Thyroid gland (tissue), 4 donors: ENCODE data around the gene ACSL1. TPM values are rescaled to one million over a fixed set of nuclear protein-coding genes. Genes with fewer than 3 reads are reported as not detected.
"Not testable (repeated sequence)": the region's sequence is repeated elsewhere in the genome, so short reads cannot be mapped to it uniquely, and the experiment has no call there.

ENCODE experiments used
- DNase-seq, 2 donors: peaks; one replicate each; pipeline ENCODE4 v3.0.0-alpha.2; 2019
- H3K27ac ChIP-seq, 3 donors: fragments of 200-600 bp; sonication (generic); 1 replicate in 2 of 3; 2 replicates in 1 of 3; pipeline ENCODE4 v1.5.1; 2016 to 2019; ENCODE audit warnings: mild to moderate bottlenecking in 1 of 3, moderate library complexity in 1 of 3
- H3K27me3 ChIP-seq: fragments of 200-600 bp; sonication (generic); one replicate; pipeline ENCODE4 v1.5.1; 2019
- H3K36me3 ChIP-seq, 2 donors: fragments of 200-600 bp; sonication (generic); one replicate each; pipeline ENCODE4 v1.5.1; 2016 to 2019
- H3K4me1 ChIP-seq, 2 donors: fragments of 200-600 bp; sonication (generic); one replicate each; pipeline ENCODE4 v1.5.1; 2017 to 2019
- H3K4me3 ChIP-seq, 3 donors: fragments of 200-600 bp; sonication (generic); replicated peaks in 1 of 3; 1 replicate in 2 of 3; 2 replicates in 1 of 3; pipeline ENCODE4 v1.5.1; 2016; ENCODE audit warnings: mild to moderate bottlenecking in 1 of 3
- H3K9me3 ChIP-seq: fragments of 200-600 bp; sonication (generic); one replicate; pipeline ENCODE4 v1.5.1; 2017
- CTCF ChIP-seq, 6 experiments: fragments of 200-600 bp in 3 of 6; fragments of 450-650 bp in 3 of 6; sonication (generic) in 3 of 6; IDR thresholded peaks; one replicate each; pipeline ENCODE4 v1.5.1; 2016 to 2019; ENCODE audit warnings: antibody characterized with exemption in 6 of 6, mild to moderate bottlenecking in 2 of 6, inconsistent platforms in 1 of 6, moderate library complexity in 1 of 6
- POLR2A ChIP-seq, 2 donors: fragments of 450-650 bp; IDR thresholded peaks; one replicate each; pipeline ENCODE4 v1.6.1; 2017; ENCODE audit warnings: antibody characterized with exemption in 2 of 2, mild to moderate bottlenecking in 2 of 2, moderate library complexity in 1 of 2
- WGBS, 2 donors: methylation state at CpG; one replicate each; pipeline ENCODE4 v1.1.5; 2017; 5-methylcytosine and 5-hydroxymethylcytosine counted together
- intact Hi-C: fragments of 100-400 bp; cut with DNase I; formaldehyde crosslinking; loops from one replicate; pipeline ENCODE4 v1.15.1; 2023
- total RNA-seq, 4 donors: library from RNA; depleted of rRNA; stranded (reverse); fragments of >200 nt; gene quantifications; one replicate each; pipeline ENCODE4 v1.2.3, GENCODE V29; 2016

The ACSL1 gene
- total RNA-seq, 4 donors from 2014 or later, result 78.2 to 163 (median 112) TPM

GRCh38 chr4:184844742-184845141 lies 19.0 kb upstream of the ACSL1 start:
- whole genome bisulfite sequencing, 2 donors, result 71 to 82% methylated on average over 1 of the region's 1 CpG
- H3K36me3 ChIP-seq, result no peaks in the 10 kb centered on the region
- intact Hi-C loops, result no loop called here
- no peak overlapping the region for H3K4me3 ChIP-seq
- DNase-seq, result no peak
- H3K4me1 ChIP-seq, result no peaks in the 10 kb centered on the region
- no peak overlapping the region for H3K27ac ChIP-seq
- TF ChIP-seq CTCF (IDR thresholded peaks at IDR 0.05) (no peak), POLR2A (IDR thresholded peaks at IDR 0.05) (no peak)
- no peaks in the 10 kb centered on the region for H3K27me3 ChIP-seq
- H3K9me3 ChIP-seq, result no peaks in the 10 kb centered on the region

DNA sequence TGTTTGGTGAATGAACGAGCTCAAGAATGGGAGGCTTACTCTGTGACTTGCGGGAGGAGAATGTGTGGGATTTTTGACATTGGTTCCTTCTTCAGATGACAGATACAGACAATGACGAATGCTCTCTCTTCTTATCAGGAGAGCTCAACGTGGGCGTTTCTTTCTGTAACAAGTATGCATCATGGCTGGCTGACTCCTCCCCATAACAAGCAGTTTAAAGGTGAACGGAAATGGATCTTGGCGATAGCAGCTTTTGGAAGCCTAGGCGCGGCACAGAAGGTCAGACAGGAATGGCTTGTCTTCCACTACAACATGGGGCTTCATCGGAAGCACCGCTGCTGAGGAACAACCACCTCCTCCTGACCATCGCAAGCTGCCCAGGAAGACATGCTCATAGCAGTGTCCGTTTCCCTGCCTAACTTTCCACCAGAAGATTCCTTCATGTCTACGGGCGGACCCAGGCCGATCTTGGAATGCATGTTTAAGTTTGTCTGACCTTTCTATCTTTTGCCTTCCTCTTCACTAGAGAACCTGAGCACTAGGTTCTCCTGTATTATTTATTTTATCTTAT lies 18.3 kb upstream of the ACSL1 start:
- H3K36me3 ChIP-seq, result no peaks in the 10 kb centered on the region
- H3K27ac ChIP-seq, result no peak overlapping the region
- no peak for DNase-seq
- no peak overlapping the region for H3K4me3 ChIP-seq
- H3K9me3 ChIP-seq, result no peaks in the 10 kb centered on the region
- H3K27me3 ChIP-seq, result no peaks in the 10 kb centered on the region
- no peaks in the 10 kb centered on the region for H3K4me1 ChIP-seq
- intact Hi-C loops, result no loop called here
- 85 to 88% methylated on average over 16 of the region's 16 CpGs for WGBS, 2 donors
- TF ChIP-seq CTCF (IDR thresholded peaks at IDR 0.05) (no peak), POLR2A (IDR thresholded peaks at IDR 0.05) (no peak)

GRCh38 chr4:184839075-184839399 lies 13.3 kb upstream of the ACSL1 start:
- H3K9me3 ChIP-seq, H3K36me3 ChIP-seq, DNase-seq, H3K4me1 ChIP-seq, intact Hi-C loops, H3K4me3 ChIP-seq, H3K27ac ChIP-seq, H3K27me3 ChIP-seq: not testable (repeated sequence)
- WGBS, 2 donors, result 91 to 92% methylated on average over 6 of the region's 6 CpGs

DNA sequence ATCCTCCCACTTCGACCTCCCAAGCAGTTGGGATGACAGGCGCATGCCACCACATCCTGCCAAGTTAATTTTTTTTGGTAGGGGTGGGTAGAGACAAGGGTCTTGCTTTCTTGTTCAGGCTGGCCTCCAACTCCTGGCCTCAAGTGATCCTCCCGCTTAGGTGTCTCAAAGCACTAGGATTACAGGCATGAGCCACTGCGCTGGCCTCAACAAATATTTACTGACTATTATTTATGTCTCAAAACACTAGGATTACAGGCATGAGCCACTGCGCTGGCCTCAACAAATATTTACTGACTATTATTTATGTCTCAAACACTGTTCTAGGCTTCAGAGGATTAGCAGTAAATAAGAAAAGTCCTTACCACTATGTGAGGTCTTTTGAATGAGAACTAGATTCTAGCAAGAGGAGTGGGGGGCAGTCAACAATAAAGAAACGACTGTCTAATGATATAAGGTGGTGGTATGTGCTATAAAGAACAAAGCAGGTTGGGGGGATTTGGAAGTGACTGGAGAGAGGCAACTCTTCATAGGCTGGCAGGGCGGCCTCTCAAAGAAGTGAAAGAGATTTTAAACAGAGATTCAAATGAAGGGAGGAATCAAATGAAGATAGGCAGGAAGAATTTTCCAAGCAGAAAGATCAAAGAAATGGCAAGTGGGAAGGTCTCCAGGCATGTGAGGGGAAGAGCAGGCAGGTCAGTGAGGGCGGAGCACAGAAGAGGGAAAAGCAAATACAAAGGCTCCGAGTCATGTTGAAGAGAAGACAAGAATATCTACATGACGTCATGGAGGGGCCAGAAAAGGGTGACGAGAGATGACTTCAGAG lies 12.7 kb upstream of the ACSL1 start:
- H3K36me3 ChIP-seq, result no peaks in the 10 kb centered on the region
- intact Hi-C loops, result no loop called here
- WGBS, 2 donors, result 72 to 74% methylated on average over 11 of the region's 11 CpGs
- no peaks in the 10 kb centered on the region for H3K4me1 ChIP-seq
- no peaks in the 10 kb centered on the region for H3K9me3 ChIP-seq
- no peak overlapping the region for H3K27ac ChIP-seq
- no peak for DNase-seq
- TF ChIP-seq POLR2A (IDR thresholded peaks at IDR 0.05) (no peak), CTCF (IDR thresholded peaks at IDR 0.05) (no peak)
- no peaks in the 10 kb centered on the region for H3K27me3 ChIP-seq
- H3K4me3 ChIP-seq, result no peak overlapping the region

- intact Hi-C loops, result no loop called here
- Histone ChIP-seq H3K4me3 (no peak overlapping the region), H3K27ac (no peak overlapping the region), H3K4me1 (no peaks in the 10 kb centered on the region), H3K9me3 (no peaks in the 10 kb centered on the region), H3K27me3 (no peaks in the 10 kb centered on the region), H3K36me3 (no peaks in the 10 kb centered on the region)
- DNase-seq, result no peak
- TF ChIP-seq CTCF (IDR thresholded peaks at IDR 0.05), result no peak
- no peak for TF ChIP-seq POLR2A (IDR thresholded peaks at IDR 0.05)
- WGBS, 2 donors, result 92 to 93% methylated on average over 5 of the region's 5 CpGs
These were observed 10.8 kb upstream of the ACSL1 start for GRCh38 chr4:184836613-184837012.
